ENCODE data around the gene TSKU.
A peak's percentile ranks its signal among the peaks of the same experiment; 100 is the strongest.

TSKU gene

DNA sequence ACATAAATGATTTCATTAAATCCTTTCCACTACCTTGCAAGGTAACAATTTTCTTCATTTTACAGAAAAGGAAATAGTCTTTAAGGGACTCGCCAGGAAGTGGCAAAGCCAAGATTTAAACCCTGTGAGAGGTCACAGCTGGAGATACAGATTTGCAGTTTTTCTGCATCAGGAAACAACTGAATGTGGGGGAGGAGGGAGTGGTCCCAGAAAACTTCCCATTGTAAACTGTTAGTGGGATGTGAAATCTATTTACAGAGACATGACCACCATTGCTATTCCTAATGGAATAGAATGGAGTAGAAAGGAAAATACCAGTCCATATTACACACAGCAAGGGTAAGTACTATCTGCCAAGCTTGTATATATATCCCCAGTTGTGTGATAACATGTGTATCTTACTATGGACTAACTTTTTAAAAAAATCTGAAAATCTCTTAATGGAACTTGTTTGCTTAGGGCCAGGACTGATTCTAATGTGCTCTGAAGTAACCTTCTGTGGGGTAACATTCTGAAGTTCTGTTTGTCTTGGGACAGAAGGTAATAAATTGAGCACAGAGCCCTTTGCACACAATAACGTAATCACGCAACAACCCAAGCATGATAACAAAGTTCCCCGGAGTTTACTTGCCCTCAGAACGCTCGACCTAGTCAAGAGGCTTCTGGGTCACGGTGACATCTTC is 10.9 kb upstream of the TSKU start:
- no peak for TF ChIP-seq ZFX (IDR thresholded peaks at IDR 0.05)
- TF ChIP-seq, protein P1, sequence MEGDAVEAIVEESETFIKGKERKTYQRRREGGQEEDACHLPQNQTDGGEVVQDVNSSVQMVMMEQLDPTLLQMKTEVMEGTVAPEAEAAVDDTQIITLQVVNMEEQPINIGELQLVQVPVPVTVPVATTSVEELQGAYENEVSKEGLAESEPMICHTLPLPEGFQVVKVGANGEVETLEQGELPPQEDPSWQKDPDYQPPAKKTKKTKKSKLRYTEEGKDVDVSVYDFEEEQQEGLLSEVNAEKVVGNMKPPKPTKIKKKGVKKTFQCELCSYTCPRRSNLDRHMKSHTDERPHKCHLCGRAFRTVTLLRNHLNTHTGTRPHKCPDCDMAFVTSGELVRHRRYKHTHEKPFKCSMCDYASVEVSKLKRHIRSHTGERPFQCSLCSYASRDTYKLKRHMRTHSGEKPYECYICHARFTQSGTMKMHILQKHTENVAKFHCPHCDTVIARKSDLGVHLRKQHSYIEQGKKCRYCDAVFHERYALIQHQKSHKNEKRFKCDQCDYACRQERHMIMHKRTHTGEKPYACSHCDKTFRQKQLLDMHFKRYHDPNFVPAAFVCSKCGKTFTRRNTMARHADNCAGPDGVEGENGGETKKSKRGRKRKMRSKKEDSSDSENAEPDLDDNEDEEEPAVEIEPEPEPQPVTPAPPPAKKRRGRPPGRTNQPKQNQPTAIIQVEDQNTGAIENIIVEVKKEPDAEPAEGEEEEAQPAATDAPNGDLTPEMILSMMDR (conservative IDR thresholded peaks at IDR 0.05) = no peak
- peak overlapping the region; percentile 80 for H3K27ac ChIP-seq

DNA sequence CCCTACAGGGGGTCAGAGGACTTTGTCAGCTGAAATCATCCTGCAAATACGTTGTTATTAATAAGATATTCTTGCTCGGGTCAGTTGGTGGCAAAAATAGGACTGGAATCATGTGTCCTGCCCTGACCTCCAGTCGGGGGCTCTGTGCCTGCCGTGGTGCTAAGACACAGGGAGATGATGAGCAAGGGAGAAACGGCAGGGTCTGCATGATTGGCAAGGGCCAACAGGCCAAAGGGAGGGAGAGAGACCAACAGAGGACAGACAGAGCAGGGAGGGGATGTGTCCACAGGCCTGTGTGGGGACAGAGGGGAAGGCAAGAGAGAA is 10.4 kb upstream of the TSKU start:
- TF ChIP-seq, protein P1 (conservative IDR thresholded peaks at IDR 0.05) = no peak
- TF ChIP-seq ZFX (IDR thresholded peaks at IDR 0.05) = no peak
- peak overlapping the region; percentile 80 for H3K27ac ChIP-seq

DNA sequence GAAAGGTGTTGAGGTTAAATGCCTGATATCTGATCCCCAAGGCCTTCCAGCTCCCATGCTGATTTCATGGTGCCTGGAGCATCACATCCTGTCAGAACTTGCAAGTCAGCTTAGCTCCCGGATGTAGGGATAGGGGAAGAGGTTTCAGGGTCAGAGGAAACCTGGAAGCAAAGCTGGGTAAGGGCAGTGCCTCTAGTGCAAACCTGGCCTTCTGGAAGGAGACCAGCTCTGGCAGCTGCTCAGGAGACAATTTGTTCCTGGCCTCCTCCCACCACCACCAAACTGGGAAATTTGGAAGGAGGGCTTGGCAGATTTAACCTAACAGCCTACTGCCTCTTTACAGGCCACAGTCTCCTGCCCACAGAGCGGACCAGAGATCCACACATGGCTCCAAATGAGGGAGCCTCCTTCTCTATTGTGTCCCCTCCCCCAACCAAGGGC is 9.2 kb upstream of the TSKU start:
- TF ChIP-seq ZFX (IDR thresholded peaks at IDR 0.05) = no peak
- TF ChIP-seq, protein P1 (conservative IDR thresholded peaks at IDR 0.05) = no peak
- H3K27ac ChIP-seq = peak overlapping the region; percentile 80

DNA sequence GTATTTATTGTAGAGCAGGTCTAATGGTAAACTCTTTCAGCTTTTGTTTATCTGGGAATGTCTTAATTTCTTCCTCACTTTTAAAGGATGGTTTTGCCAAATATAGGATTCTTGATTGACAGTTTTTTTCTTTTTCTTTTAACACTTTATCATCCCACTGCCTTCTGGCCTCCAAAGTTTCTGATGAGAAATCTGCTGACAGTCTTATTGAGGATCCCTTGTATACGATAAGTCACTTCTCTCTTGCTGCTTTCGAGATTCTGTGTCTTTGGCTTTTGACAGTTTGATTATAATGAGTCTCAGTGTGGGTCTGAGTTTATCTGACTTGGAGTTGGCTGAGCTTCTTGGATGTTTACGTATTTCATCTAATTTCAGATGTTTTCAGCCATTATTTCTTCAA is 6.7 kb upstream of the TSKU start:
- H3K27ac ChIP-seq = no peak overlapping the region
- TF ChIP-seq ZFX (IDR thresholded peaks at IDR 0.05) = no peak
- TF ChIP-seq, protein P1 (conservative IDR thresholded peaks at IDR 0.05) = no peak

DNA sequence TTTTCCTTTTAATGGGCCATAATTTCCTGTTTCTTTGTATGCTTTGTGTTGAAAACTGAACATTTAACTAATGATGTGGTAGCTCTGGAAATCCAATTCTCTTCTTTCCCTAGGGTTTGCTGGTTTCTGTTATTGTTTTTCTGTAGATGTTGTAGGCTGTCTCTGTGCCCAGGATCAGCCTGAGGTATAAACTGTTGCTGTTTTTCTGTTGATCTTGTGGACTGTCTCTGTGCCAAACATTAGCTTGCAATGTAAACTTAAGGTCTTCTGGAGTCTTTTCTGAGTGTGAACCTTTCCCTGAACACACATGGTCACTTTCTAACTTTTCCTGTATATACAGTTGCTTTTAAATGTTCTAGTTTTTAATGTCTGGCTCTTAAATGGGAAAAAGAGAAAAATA is 5.9 kb upstream of the TSKU start:
- no peak for TF ChIP-seq ZFX (IDR thresholded peaks at IDR 0.05)
- TF ChIP-seq, protein P1 (conservative IDR thresholded peaks at IDR 0.05) = no peak
- H3K27ac ChIP-seq = no peak overlapping the region

DNA sequence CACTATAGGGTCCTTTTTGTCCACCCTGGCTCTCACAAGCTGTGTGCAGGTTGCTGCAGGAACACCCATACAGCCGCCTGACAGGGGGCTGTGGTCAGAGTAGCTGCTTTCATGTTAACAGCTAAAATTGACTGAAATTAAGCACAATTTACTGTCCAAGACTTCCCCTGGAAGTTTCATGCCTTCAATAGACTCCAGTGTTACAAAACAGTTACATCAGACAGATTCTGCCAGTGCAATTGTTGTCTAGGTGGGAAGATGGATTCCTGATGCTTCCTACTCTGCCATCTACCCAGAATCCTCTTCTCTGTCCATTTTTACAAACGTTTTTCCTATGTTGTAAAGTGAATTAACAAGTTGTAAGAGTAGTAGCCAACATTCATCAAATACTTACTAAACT is 5.3 kb upstream of the TSKU start:
- TF ChIP-seq ZFX (IDR thresholded peaks at IDR 0.05) = no peak
- TF ChIP-seq, protein P1 (conservative IDR thresholded peaks at IDR 0.05) = no peak
- no peak overlapping the region for H3K27ac ChIP-seq

DNA sequence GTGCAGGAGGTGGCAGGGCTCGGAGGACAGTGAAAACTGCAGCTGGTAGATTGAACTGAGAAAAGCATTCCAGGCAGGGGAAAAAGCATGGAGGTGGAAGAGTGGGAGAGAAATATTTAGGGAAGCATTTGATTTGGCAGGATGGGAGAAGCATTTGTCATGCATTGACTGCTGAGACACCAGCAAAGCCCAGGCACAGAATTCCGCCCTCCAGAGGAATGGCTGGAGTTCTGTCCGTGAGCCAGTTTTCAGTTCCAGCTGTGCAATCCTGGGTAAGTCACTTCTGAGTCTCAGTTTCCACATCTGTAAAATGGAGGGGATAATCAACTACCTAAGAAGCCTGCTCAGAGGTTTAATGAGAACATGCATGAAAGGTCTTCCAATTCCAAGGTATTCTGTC is 4.3 kb upstream of the TSKU start:
- TF ChIP-seq ZFX (IDR thresholded peaks at IDR 0.05) = no peak
- no peak overlapping the region for H3K27ac ChIP-seq
